ENCODE results near the gene KCNK5. TPM values are rescaled to one million over a fixed set of nuclear protein-coding genes. Genes with fewer than 3 reads are reported as not detected.
A peak's percentile ranks its signal among the peaks of the same experiment; 100 is the strongest.

KCNK5 gene
- total and polyA plus RNA-seq, 9 of the 15 experiments (the other 6 are each of a cell fraction or from before 2014, with no cell fraction given): 1.5 to 45.8 (median 25.8) TPM

- FAIRE-seq (no peak), DNase-seq (ENCODE audit: extremely low read depth in 1 of 4, low spot score in 3 of 4) (no peak), ATAC-seq (no peak)
- Histone ChIP-seq H2AFZ (ENCODE audit: low read depth, low read length) (no peak overlapping the region), H4K20me1 (replicated peaks; ENCODE audit: control insufficient read depth, insufficient read depth, low read length) (peaks cover 79% of the 10 kb centered on the region), H3K79me2 (ENCODE audit: control insufficient read depth, insufficient read depth, low read length) (peaks cover 100% of the 10 kb centered on the region), H3K9me1 (ENCODE audit: control insufficient read depth, insufficient read depth, low read length) (peaks cover 43% of the 10 kb centered on the region), H3K4me2 (ENCODE audit: insufficient read depth, low read length) (no peak overlapping the region), H3K9ac (ENCODE audit: insufficient read depth in 1 of 2, low read depth in 2 of 2, low read length in 2 of 2) (peak overlapping the region in 1 of 2 experiments; percentile 49; a peak in 1 of 4 replicates), H3K36me3 (ENCODE audit: control insufficient read depth, insufficient read depth, low read length) (peaks cover 87% of the 10 kb centered on the region; the same call in 2 of the 3 replicates), H3K9me3 (replicated peaks; ENCODE audit: control insufficient read depth, insufficient read depth, low read depth, low read length) (no peaks in the 10 kb centered on the region; the same call in 1 of the 2 replicates), H3K4me1 (replicated peaks in 1 of 2; ENCODE audit: control insufficient read depth in 2 of 2, insufficient read depth in 2 of 2, low read length in 2 of 2) (peaks cover 40 to 42% of the 10 kb centered on the region in 2 experiments), H3K27ac (ENCODE audit: extremely low read depth, low read depth, low read length) (no peak overlapping the region), H3K27me3 (ENCODE audit: control insufficient read depth in 2 of 2, insufficient read depth in 2 of 2, low read length in 2 of 2) (no peaks in the 10 kb centered on the region), H3K4me3 (no peak overlapping the region)
- no TSS peak for BruUV-seq (replicated peaks)
- WGBS (ENCODE audit: insufficient coverage, low coverage, missing lambda C conversion rate): 73% methylated on average over 6 of the region's 6 CpGs
- POLR2A ChIA-PET: interaction anchor here (0.7 to 4.8 kb wide), 6 partner anchors 9 to 96 kb away, joined by 3 to 30 read pairs (median 6); no protein-coding TSS in a partner anchor
- CTCF ChIA-PET (ENCODE audit: low intra/inter-chr PET ratio): no interaction called here
- in situ Hi-C loops (cut with MboI) (no loop called here), intact Hi-C loops (cut with micrococcal nuclease) (no loop called here)
- no peak for TF ChIP-seq HMG20B (CRISPR knock-in tag; IDR thresholded peaks at IDR 0.05)
- no peak for TF ChIP-seq RHOXF2B (CRISPR knock-in tag; conservative IDR thresholded peaks at IDR 0.05)
- no peak for TF ChIP-seq RFX5 (IDR thresholded peaks at IDR 0.05; ENCODE audit: low read depth, low read length)
- TF ChIP-seq MAZ (CRISPR knock-in tag; conservative IDR thresholded peaks at IDR 0.05 in 1 of 2, IDR thresholded peaks at IDR 0.05 in 1 of 2): no peak
- TF ChIP-seq NR2C2 (CRISPR knock-in tag; IDR thresholded peaks at IDR 0.05): no peak
- TF ChIP-seq NR2C2 (tag; IDR thresholded peaks at IDR 0.05): no peak
- TF ChIP-seq ZNF174 (CRISPR knock-in tag; IDR thresholded peaks at IDR 0.05): no peak
- TF ChIP-seq GTF2E2 (tag; IDR thresholded peaks at IDR 0.05): no peak
- no peak for TF ChIP-seq E2F8 (IDR thresholded peaks at IDR 0.05; ENCODE audit: low read depth, partially characterized antibody)
- TF ChIP-seq ZNF592 (IDR thresholded peaks at IDR 0.05): no peak
- TF ChIP-seq PHF8 (IDR thresholded peaks at IDR 0.05; ENCODE audit: borderline replicate concordance, low read length): no peak
- TF ChIP-seq IRF9 (tag; IDR thresholded peaks at IDR 0.05): no peak
Observed at GRCh38 chr6:39209360-39209811, 19.9 kb downstream of the KCNK5 start.
